T-helper 1 cell treated with Interleukin-12 subunit alpha and Interleukin-12 subunit beta and Interleukin-4 antibody, amounts not matched to agents 30 μg/mL and 1 μg/mL, for 36 hours (primary cell): ENCODE measurements around the gene CSNK2B.
A peak's percentile ranks its signal among the peaks of the same experiment; 100 is the strongest.

Experiments
- H3K27ac Mint-ChIP-seq: one replicate; pipeline ENCODE4 v1.8.0; 2021; ENCODE audit warnings: mild to moderate bottlenecking, mixed read lengths
- H3K27me3 Mint-ChIP-seq: one replicate; pipeline ENCODE4 v1.8.0; 2021; ENCODE audit warnings: low read depth, mixed read lengths
- H3K36me3 Mint-ChIP-seq: one replicate; pipeline ENCODE4 v1.8.0; 2021; ENCODE audit warnings: low read depth, mixed read lengths
- H3K4me1 Mint-ChIP-seq: one replicate; pipeline ENCODE4 v1.8.0; 2021; ENCODE audit warnings: low read depth, mixed read lengths
- H3K4me3 Mint-ChIP-seq: one replicate; pipeline ENCODE4 v1.8.0; 2021; ENCODE audit warnings: mild to moderate bottlenecking, moderate library complexity, mixed read lengths
- H3K9me3 Mint-ChIP-seq: one replicate; pipeline ENCODE4 v1.8.0; 2021; ENCODE audit warnings: mixed read lengths

CSNK2B gene

DNA sequence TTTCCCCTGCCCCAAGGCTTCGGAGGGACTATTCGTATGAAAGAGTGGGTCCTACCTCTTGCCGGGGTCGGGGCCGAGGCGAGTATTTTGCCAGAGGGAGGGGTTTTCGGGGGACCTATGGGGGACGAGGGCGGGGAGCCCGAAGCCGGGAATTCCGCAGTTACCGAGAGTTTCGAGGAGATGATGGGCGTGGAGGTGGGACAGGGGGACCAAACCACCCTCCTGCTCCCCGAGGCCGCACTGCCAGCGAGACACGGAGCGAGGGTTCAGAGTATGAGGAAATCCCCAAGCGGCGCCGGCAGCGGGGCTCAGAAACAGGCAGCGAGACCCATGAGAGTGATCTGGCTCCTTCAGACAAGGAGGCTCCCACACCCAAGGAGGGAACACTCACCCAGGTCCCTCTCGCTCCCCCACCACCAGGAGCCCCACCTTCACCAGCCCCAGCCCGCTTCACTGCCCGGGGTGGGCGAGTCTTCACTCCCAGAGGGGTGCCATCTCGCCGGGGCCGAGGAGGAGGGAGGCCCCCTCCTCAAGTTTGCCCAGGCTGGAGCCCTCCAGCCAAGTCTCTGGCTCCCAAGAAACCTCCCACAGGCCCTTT is 34.1 kb upstream of the CSNK2B start:
- Mint-ChIP-seq H3K27ac (no peak overlapping the region), H3K36me3 (peaks cover 59% of the 10 kb centered on the region), H3K4me3 (no peak overlapping the region)

DNA sequence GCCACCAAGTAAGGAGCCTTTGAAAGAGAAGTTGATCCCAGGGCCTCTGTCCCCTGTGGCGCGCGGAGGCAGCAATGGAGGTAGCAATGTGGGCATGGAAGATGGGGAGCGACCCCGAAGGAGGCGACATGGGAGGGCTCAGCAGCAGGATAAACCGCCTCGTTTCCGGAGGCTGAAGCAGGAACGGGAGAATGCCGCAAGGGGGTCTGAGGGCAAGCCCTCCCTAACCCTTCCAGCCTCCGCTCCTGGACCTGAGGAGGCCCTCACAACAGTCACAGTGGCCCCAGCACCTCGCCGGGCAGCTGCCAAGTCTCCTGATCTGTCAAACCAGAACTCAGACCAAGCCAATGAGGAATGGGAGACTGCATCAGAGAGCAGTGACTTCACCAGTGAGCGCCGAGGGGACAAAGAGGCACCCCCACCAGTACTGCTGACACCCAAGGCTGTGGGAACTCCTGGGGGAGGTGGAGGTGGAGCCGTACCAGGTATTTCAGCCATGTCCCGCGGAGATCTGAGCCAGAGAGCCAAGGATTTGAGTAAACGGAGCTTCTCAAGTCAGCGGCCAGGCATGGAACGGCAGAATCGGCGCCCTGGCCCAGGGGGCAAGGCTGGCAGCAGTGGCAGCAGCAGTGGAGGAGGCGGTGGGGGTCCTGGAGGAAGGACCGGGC is 33.5 kb upstream of the CSNK2B start:
- Mint-ChIP-seq H3K27ac (no peak overlapping the region), H3K4me1 (peaks cover 4% of the 10 kb centered on the region), H3K4me3 (no peak overlapping the region), H3K27me3 (no peaks in the 10 kb centered on the region), H3K36me3 (peaks cover 58% of the 10 kb centered on the region), H3K9me3 (no peaks in the 10 kb centered on the region)

More for the DNA sequence above, 34.1 kb upstream of the CSNK2B start:
- no peaks in the 10 kb centered on the region for H3K27me3 Mint-ChIP-seq
- H3K4me1 Mint-ChIP-seq, result peaks cover 7% of the 10 kb centered on the region
- H3K9me3 Mint-ChIP-seq, result no peaks in the 10 kb centered on the region

DNA sequence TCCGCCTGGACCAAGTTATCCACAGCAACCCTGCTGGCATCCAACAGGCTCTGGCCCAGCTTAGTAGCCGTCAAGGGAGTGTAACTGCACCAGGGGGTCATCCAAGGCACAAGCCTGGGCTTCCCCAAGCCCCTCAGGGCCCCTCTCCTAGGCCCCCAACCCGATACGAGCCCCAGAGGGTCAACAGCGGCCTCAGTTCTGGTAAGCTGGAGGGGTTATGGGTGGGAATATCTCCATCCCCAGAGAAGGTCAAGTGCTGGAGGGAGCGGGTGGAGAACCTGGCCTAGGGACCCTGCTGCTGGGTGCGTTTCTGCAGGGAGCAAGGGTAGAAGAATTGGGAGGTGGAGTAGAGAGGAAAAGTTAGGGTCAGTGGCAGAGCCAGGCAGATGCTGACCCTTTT is 32.4 kb upstream of the CSNK2B start:
- Mint-ChIP-seq H3K27me3 (no peaks in the 10 kb centered on the region), H3K4me1 (peaks cover 2% of the 10 kb centered on the region), H3K27ac (no peak overlapping the region), H3K4me3 (no peak overlapping the region), H3K36me3 (peaks cover 52% of the 10 kb centered on the region), H3K9me3 (no peaks in the 10 kb centered on the region)

DNA sequence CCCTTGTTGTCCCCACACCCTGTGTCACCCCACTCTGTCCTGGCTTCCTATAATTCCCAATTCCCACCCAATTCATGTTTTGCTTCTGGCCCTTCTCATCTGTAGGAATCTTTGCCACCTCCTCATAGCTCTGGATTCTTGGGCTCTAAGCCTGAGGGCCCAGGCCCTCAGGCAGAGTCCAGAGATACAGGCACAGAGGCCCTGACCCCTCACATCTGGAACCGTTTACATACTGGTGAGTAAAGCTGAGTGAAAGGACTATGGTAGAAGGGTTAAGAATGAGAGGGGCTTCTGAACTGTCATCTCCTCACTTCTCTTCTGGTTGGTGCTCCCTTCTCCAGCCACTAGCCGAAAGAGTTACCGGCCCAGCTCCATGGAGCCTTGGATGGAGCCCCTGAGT is 31.7 kb upstream of the CSNK2B start:
- no peak overlapping the region for H3K4me3 Mint-ChIP-seq
- no peaks in the 10 kb centered on the region for H3K9me3 Mint-ChIP-seq
- H3K27me3 Mint-ChIP-seq, result no peaks in the 10 kb centered on the region
- peak overlapping the region; percentile 50 for H3K27ac Mint-ChIP-seq
- peaks cover 2% of the 10 kb centered on the region for H3K4me1 Mint-ChIP-seq
- peaks cover 53% of the 10 kb centered on the region for H3K36me3 Mint-ChIP-seq

DNA sequence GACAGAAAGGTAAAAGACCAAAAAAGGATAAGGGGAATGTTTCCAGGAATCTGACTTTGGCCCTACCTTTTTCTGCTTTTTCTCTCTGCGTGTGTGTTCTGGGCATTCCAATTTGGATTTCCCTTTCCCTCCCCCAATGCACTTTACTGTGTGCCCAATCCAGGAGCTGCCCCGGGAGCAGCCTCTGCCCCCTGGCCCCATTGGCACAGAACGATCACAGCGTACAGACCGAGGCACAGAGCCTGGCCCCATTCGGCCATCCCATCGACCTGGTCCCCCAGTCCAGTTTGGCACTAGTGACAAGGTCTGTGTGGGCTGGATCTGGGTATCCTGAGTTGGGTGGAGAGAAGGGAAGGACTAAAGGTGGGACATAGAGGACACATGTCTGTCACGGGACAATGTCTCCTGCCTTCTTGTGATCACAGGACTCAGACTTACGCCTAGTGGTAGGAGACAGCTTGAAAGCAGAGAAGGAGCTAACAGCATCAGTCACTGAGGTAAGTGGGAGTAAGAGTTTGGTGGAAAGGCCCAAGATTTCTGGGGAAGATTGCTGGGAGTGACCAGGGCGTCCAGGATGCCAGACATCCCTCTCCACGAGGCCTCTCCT is 30.8 kb upstream of the CSNK2B start:
- H3K4me3 Mint-ChIP-seq, result no peak overlapping the region
- no peak overlapping the region for H3K27ac Mint-ChIP-seq
- no peaks in the 10 kb centered on the region for H3K27me3 Mint-ChIP-seq
- H3K9me3 Mint-ChIP-seq, result no peaks in the 10 kb centered on the region
- H3K4me1 Mint-ChIP-seq, result peaks cover 2% of the 10 kb centered on the region
- peaks cover 49% of the 10 kb centered on the region for H3K36me3 Mint-ChIP-seq

DNA sequence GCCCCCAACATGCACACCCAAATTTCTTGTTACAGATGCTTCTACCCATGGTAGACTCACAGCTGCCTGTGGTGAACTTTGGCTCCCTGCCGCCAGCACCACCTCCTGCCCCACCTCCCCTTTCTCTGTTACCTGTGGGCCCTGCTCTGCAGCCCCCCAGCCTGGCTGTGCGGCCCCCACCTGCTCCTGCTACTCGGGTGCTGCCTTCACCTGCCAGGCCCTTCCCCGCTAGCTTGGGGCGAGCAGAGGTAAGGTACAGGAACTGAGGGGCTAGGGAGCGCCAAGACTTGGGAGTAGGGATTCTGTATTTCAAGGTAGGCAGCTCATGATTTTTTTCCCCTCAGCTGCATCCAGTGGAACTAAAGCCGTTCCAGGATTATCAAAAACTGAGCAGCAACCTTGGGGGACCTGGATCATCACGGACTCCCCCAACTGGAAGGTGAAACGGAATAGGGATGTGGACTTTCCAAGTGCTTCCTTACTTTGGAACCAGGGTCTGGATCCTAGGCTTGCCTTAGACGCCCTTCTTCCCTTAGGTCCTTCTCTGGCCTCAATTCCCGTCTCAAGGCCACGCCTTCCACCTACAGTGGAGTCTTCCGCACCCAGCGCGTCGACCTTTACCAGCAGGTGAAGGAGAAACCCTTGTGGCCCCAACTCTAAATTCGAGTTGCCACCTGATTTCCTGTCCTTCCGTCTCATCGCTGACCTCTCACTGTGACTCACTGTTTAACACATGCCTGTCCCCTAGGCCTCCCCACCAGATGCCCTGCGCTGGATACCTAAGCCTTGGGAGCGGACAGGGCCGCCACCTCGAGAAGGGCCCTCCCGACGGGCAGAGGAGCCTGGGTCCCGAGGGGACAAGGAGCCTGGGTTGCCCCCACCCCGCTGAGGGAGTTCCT is 28.9 kb upstream of the CSNK2B start:
- no peak overlapping the region for H3K27ac Mint-ChIP-seq
- H3K4me3 Mint-ChIP-seq, result no peak overlapping the region
- no peaks in the 10 kb centered on the region for H3K27me3 Mint-ChIP-seq
- H3K9me3 Mint-ChIP-seq, result no peaks in the 10 kb centered on the region
- peaks cover 2% of the 10 kb centered on the region for H3K4me1 Mint-ChIP-seq
- H3K36me3 Mint-ChIP-seq, result peaks cover 49% of the 10 kb centered on the region

DNA sequence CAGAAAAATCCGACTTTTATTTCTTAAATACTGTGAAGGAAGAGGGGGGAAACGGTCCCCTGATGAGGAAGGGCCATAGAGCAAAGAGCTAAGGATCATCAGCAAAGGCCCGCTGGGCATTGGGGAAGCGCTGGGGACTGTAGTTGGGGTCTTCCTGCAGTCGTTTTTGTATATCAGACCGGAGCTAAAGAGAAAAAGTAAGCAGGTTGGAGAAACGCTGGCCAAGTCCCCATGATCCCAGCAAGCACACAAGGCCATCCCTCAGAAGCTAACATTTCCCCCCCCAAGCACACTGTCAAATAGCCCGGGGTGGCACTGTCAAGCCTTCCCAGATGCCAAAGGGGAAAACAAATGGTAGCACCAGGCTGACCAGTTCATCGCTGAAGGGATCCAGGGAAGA is 26.8 kb upstream of the CSNK2B start:
- Mint-ChIP-seq H3K4me3 (no peak overlapping the region), H3K36me3 (peaks cover 51% of the 10 kb centered on the region), H3K9me3 (no peaks in the 10 kb centered on the region), H3K27me3 (no peaks in the 10 kb centered on the region), H3K4me1 (peaks cover under 1% of the 10 kb centered on the region), H3K27ac (no peak overlapping the region)

DNA sequence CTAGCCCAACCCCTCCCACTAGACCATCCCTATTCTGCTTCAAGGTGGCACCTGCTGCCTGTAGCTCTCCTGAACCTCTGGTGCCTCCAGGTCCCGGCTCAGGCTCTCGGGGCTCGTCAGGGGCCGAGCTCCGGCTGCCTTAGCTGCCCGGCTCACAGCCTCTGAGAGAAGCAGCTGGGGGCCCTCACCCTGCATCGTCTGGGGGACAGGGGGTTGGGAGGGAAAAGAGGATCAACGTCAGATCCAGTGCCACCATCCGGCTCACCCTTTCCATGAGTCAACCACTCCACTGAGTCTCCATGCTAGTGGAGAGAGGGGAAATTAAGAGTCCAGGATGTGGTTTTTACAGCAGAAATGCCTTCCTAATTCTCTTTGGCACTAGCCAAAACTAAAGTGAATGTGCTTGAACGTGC is 26.4 kb upstream of the CSNK2B start:
- Mint-ChIP-seq H3K27ac (no peak overlapping the region), H3K4me3 (no peak overlapping the region), H3K27me3 (no peaks in the 10 kb centered on the region), H3K36me3 (peaks cover 50% of the 10 kb centered on the region), H3K4me1 (no peaks in the 10 kb centered on the region), H3K9me3 (no peaks in the 10 kb centered on the region)

DNA sequence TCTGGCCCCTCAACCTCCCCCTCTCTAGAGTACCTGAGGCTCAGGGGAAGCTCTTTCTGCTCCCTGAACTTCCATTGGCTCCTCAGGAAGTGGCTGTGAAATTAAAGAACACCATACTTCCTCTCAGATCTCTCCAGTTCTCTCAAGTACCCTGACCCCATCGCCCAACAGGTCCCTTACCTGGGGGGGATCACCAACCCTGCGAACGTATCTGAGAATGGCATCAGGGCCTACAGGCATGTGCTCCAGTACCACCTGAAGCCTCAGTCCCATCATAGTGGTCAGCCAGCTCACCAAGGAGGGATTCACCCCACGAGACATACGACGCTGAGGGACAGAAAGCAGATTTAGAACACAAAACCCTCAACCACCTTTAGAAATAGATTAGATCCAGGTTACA is 25.3 kb upstream of the CSNK2B start:
- Mint-ChIP-seq H3K27ac (no peak overlapping the region), H3K4me1 (peaks cover 2% of the 10 kb centered on the region), H3K9me3 (no peaks in the 10 kb centered on the region), H3K27me3 (no peaks in the 10 kb centered on the region), H3K4me3 (no peak overlapping the region), H3K36me3 (peaks cover 51% of the 10 kb centered on the region)

DNA sequence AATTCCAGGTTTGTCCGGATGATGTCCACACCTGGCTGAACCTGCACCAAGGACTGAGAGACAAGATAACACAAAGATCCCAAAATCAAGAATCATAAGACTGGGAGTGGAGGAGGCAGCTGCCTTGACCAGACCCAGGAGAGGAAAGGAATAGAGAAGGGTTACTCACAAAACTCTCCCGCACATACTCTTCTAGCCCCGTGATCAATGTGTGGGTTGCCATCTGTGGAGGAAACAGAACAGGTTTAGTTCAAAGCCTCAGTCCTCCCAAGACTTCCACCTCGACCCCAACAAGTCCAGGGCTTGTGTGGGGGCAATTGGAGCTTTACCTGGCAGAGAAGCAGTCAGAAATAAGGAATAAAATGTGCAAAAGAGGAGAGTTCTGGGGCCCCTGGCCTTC is 24.5 kb upstream of the CSNK2B start:
- H3K4me1 Mint-ChIP-seq, result peaks cover 2% of the 10 kb centered on the region
- peaks cover 49% of the 10 kb centered on the region for H3K36me3 Mint-ChIP-seq

DNA sequence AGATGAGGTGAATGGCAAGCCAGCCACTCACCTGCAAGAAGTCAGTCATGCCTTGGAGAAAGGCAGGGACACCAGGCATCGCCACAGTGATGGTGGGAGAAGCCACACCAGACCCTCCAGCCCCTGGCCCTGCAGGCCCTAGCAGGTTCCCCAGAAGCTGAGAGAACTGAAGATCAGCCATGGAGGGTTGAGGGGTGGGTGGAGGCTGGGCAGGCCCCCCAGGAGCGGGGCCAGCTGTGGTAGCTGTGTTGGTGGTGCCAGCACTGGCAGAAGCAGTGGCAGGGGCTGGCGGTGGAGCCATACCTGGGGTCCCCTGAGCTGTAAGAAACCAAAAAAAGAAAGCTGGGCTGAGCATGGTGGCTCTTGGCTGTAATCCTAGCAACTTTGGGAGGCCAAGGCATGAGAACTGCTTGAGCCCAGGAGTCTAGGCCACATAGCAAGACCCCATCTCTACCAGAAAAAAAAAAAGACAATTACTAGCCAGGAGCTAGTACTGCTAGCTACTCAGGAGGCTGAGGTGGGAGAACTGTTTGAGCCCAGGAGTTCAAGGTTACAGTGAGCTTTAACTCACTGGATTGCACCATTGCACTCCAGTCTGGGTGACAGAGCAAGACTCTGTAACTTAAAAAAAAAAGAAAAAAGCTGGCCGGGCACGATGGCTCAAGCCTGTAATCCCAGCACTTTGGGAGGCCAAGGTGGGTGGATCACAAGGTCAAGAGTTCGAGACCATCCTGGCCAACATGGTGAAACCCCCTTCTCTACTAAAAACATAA is 22.9 kb upstream of the CSNK2B start:
- Mint-ChIP-seq H3K9me3 (no peaks in the 10 kb centered on the region), H3K27me3 (no peaks in the 10 kb centered on the region), H3K4me1 (peaks cover 2% of the 10 kb centered on the region), H3K36me3 (peaks cover 46% of the 10 kb centered on the region), H3K4me3 (no peak overlapping the region), H3K27ac (no peak overlapping the region)

More for the DNA sequence above, 24.5 kb upstream of the CSNK2B start:
- no peak overlapping the region for H3K4me3 Mint-ChIP-seq
- H3K27me3 Mint-ChIP-seq, result no peaks in the 10 kb centered on the region
- H3K9me3 Mint-ChIP-seq, result no peaks in the 10 kb centered on the region
- no peak overlapping the region for H3K27ac Mint-ChIP-seq

DNA sequence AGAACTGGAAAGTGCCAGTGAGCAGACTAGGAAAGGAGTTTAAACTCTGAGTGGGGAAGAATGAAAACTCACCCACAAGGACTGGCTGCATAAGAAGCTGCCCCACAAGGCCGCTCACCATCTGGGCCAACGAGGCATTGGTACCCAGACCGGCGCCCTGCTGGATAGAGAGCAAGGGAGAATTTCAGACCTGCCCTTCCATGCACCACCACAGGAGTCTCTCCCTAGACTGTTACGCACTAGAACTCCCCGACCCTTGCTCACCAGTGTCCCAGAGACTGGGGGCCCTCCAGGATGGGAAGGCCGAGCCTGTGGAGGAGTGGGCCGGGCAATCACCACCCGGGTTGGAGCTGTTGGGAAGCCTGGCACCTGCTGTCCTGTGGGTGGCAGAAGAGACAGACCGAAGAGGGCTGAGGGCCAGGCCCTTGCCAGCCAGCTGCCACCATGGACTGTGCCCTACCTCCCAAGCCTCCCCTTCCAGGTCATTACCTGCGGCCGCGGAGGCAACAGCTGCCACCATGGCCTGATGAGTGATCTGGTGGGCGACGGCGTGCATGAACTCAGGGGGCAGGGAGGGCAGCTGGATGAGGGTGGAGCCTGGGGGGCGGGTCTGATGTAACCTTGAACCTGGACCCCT is 21.9 kb upstream of the CSNK2B start:
- H3K36me3 Mint-ChIP-seq, result peaks cover 47% of the 10 kb centered on the region
- no peaks in the 10 kb centered on the region for H3K27me3 Mint-ChIP-seq
- H3K4me3 Mint-ChIP-seq, result no peak overlapping the region
- H3K9me3 Mint-ChIP-seq, result no peaks in the 10 kb centered on the region
- H3K27ac Mint-ChIP-seq, result no peak overlapping the region
- H3K4me1 Mint-ChIP-seq, result peaks cover 2% of the 10 kb centered on the region

DNA sequence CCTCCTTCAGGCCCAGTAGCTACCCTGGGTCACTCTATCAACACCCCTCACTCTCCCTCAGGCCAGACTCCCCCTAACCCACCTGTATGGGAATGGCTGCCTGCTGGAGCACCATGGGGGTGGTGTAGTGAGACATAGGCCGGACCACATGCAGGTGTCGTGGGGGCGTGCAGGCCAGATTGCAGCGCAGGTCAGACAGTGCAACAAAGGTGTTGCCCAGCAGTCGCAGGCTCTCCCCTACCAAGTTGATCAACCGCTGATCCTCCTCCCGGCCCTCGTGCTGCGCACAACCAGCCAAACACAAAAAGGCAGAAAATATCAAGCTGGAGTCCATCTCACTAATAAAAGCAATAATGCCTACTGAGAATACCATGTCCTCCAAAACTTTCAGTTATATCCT is 20.6 kb upstream of the CSNK2B start:
- Mint-ChIP-seq H3K36me3 (peaks cover 49% of the 10 kb centered on the region), H3K27ac (peak overlapping the region; percentile 28), H3K4me3 (no peak overlapping the region)

More for the DNA sequence above, 20.6 kb upstream of the CSNK2B start:
- H3K9me3 Mint-ChIP-seq, result no peaks in the 10 kb centered on the region
- H3K27me3 Mint-ChIP-seq, result no peaks in the 10 kb centered on the region
- peaks cover 10% of the 10 kb centered on the region for H3K4me1 Mint-ChIP-seq
